Erythroblast (primary cell): ENCODE results near the gene SALL2.

ENCODE experiments used
- GATA1 ChIP-seq: IDR thresholded peaks from 2 replicates; pipeline ENCODE4 v1.6.1; 2011; ENCODE audit warnings: low read depth, mild to moderate bottlenecking, control low read depth, low read length, moderate library complexity
- POLR2A ChIP-seq: IDR thresholded peaks from 2 replicates; pipeline ENCODE4 v1.6.1; 2011; ENCODE audit warnings: mild to moderate bottlenecking, low read length

DNA sequence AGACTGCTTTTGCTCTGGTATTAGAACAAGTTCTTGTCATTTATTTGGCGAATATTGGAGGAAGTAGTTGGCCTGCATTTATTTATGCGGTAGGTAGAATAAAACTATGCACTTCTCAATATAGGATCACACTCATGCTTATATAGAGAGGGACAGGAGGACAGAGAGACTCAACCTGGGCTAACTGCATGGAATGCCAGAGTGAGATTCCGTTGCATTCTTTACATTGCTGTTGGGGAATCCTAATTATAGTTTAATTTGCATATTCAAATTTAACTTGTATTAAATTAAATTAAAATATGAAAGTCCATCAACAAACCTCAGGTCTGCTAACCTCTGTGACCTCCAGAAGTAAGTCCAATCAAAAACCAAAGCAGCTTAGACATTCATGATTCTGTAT is 27.1 kb upstream of the SALL2 start:
- TF ChIP-seq POLR2A (no peak), GATA1 (no peak)
